HFF-Myc (cell line): ENCODE results near the gene POR.

Source experiments
- DNase-seq: peaks from one replicate; pipeline ENCODE4 v3.0.0-alpha.2; 2011; ENCODE audit warnings: low read depth; ENCODE audit errors: extremely low read depth
- H3K4me3 ChIP-seq: replicated peaks from 2 replicates; pipeline ENCODE4 v1.5.1; 2011; ENCODE audit warnings: low read depth, mild to moderate bottlenecking, control low read depth, low read length
- TF ChIP-seq, protein P1 (sequence below): IDR thresholded peaks from 2 replicates; pipeline ENCODE4 v1.5.1; 2012; ENCODE audit warnings: mild to moderate bottlenecking, low read depth, low read length, control low read depth; ENCODE audit errors: missing control alignments

The POR gene

DNA sequence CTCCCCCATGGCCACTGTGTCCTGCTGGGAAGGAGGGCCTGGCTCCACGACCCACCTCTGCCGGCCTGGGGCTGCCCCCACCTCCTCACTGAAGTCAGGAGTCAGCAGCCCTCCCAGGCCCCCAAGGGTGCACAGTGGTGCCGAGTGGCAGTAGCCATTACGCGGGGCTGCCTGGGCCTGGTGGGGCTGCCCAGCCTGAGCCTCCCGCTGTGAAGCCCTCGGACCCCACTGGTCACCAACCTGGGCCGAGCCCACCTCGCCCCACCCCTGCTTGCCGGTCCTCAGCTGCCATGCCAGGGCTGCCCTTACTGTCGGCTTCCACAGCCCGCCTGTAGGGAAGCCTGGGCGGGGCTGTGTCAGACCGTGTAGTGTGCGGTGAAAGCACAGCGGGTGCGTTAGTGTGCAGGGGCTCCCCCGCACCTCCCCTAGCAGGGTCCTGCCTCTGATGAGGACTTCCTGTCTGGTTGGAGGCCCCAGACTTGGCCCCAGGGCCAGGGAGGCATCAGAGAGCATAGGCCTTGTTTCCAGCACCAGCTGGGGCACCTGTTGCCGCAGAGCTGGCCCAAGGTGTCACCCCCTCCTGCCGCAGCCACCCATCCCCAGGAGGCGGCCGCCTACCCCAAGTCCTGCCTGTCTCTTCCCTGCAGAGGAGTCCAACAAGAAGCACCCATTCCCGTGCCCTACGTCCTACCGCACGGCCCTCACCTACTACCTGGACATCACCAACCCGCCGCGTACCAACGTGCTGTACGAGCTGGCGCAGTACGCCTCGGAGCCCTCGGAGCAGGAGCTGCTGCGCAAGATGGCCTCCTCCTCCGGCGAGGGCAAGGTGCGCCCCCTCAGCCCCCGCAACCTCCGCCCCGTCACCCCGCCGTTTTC is 69.4 kb downstream of the POR start:
- DNase-seq = no peak
- TF ChIP-seq, protein P1, sequence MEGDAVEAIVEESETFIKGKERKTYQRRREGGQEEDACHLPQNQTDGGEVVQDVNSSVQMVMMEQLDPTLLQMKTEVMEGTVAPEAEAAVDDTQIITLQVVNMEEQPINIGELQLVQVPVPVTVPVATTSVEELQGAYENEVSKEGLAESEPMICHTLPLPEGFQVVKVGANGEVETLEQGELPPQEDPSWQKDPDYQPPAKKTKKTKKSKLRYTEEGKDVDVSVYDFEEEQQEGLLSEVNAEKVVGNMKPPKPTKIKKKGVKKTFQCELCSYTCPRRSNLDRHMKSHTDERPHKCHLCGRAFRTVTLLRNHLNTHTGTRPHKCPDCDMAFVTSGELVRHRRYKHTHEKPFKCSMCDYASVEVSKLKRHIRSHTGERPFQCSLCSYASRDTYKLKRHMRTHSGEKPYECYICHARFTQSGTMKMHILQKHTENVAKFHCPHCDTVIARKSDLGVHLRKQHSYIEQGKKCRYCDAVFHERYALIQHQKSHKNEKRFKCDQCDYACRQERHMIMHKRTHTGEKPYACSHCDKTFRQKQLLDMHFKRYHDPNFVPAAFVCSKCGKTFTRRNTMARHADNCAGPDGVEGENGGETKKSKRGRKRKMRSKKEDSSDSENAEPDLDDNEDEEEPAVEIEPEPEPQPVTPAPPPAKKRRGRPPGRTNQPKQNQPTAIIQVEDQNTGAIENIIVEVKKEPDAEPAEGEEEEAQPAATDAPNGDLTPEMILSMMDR = no peak
- H3K4me3 ChIP-seq = no peak overlapping the region

DNA sequence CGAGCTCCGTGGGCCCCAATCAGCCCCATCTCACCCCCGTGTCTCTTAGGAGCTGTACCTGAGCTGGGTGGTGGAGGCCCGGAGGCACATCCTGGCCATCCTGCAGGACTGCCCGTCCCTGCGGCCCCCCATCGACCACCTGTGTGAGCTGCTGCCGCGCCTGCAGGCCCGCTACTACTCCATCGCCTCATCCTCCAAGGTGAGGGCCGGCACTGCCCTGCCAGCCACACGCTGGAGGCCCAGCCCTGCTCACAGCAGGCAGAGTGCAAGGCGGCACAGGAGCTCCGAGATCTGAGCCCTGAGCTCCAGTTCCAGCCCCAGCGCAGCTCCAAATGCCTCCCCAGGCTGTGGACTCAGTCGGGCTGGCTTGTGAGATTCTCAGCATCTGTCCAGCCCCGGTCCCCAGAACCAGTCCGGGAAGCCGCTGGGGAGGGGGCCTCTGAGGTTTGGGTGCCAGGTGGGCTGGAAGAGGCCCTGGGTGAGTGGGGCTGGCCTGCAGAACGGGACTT is 70.1 kb downstream of the POR start:
- TF ChIP-seq, protein P1 = no peak
- H3K4me3 ChIP-seq = no peak overlapping the region
- DNase-seq = no peak

DNA sequence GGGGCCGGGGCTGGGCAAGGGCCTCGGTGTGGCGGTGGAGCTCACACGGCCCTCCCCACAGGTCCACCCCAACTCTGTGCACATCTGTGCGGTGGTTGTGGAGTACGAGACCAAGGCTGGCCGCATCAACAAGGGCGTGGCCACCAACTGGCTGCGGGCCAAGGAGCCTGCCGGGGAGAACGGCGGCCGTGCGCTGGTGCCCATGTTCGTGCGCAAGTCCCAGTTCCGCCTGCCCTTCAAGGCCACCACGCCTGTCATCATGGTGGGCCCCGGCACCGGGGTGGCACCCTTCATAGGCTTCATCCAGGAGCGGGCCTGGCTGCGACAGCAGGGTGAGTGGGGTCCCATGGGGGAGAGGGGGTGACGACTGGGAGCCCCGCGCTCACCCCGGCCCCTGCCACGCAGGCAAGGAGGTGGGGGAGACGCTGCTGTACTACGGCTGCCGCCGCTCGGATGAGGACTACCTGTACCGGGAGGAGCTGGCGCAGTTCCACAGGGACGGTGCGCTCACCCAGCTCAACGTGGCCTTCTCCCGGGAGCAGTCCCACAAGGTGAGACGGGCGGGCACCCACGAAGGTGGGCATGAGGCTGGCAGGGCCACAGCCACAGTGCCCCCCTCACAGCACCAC is 70.7 kb downstream of the POR start:
- H3K4me3 ChIP-seq = no peak overlapping the region
- no peak for DNase-seq
- TF ChIP-seq, protein P1 = no peak

DNA sequence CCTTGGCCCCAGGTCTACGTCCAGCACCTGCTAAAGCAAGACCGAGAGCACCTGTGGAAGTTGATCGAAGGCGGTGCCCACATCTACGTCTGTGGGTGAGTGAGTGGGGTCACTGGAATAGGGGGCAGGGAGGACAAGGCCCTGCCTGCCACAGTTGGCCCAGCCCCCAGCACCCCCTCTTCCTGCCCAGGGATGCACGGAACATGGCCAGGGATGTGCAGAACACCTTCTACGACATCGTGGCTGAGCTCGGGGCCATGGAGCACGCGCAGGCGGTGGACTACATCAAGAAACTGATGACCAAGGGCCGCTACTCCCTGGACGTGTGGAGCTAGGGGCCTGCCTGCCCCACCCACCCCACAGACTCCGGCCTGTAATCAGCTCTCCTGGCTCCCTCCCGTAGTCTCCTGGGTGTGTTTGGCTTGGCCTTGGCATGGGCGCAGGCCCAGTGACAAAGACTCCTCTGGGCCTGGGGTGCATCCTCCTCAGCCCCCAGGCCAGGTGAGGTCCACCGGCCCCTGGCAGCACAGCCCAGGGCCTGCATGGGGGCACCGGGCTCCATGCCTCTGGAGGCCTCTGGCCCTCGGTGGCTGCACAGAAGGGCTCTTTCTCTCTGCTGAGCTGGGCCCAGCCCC is 71.3 kb downstream of the POR start:
- no peak overlapping the region for H3K4me3 ChIP-seq
- no peak for DNase-seq
- TF ChIP-seq, protein P1 = no peak

DNA sequence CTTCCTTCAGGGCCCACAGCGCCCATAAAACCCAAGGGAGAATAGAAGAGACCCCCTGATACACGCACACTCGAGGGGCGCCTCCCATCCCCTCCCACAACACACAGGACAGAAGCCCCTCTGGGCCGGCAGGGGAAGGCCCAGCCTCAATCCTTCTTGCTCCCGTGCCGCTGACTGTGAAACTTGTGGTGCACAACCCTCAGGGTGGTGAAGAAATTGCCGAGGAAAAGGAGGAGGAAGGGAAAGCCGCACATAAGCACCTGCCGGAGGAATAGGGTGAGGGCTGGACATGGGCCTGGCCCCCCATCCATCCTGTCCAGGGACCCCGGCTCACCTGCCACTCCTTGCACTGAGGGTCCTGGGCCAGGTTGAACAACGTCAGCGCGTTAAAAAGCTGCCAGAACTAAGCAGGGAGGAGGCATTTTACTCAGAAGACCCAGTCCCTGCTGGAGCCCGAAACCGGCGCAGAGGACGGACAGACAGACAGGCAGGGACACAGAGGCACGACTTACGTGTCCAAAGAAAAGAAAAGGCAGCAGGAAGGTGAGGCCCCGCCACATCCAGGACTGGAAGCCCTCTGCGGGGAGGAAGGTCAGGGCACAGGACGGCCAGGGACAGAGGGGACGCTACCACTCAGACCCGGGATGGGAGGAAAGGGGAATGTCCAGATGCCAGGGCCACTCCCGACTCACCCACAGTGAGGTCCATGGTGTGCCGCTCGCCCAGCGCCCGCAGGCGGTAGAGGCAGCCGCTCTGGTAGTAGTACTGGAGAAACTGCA is 72.3 kb downstream of the POR start:
- TF ChIP-seq, protein P1 = no peak

More for the DNA sequence above, 72.3 kb downstream of the POR start:
- no peak overlapping the region for H3K4me3 ChIP-seq
- DNase-seq = no peak
